ENCODE data around the gene UBAP1L.
A peak's percentile ranks its signal among the peaks of the same experiment; 100 is the strongest.
"Not testable (repeated sequence)": the region's sequence is repeated elsewhere in the genome, so short reads cannot be mapped to it uniquely, and the experiment has no call there.

UBAP1L gene

GRCh38 chr15:65099336-65099735 is 15.7 kb downstream of the UBAP1L start:
- no peak for DNase-seq

- no peak for DNase-seq
Observed at GRCh38 chr15:65097651-65098263, 17.2 kb downstream of the UBAP1L start.

- DNase-seq, result no peak
Observed at GRCh38 chr15:65096481-65097385, 18.3 kb downstream of the UBAP1L start.

GRCh38 chr15:65095747-65096104 is 19.3 kb downstream of the UBAP1L start:
- no peak for DNase-seq

- peak; percentile 1 for DNase-seq
Observed at GRCh38 chr15:65095011-65095746, 19.8 kb downstream of the UBAP1L start.

- DNase-seq, result peak; percentile 1
Observed at GRCh38 chr15:65094294-65094995, 20.6 kb downstream of the UBAP1L start.

- DNase-seq, result not testable (repeated sequence)
Observed at GRCh38 chr15:65093793-65094170, 21.2 kb downstream of the UBAP1L start.

- DNase-seq, result peak; percentile 6
Observed at GRCh38 chr15:65092911-65093792, 21.8 kb downstream of the UBAP1L start.

- DNase-seq, result no peak
Observed at GRCh38 chr15:65091946-65092770, 22.8 kb downstream of the UBAP1L start.

- no peak for DNase-seq
Observed at GRCh38 chr15:65089206-65089824, 25.7 kb downstream of the UBAP1L start.

GRCh38 chr15:65088643-65089021 is 26.4 kb downstream of the UBAP1L start:
- DNase-seq, result no peak

GRCh38 chr15:65087873-65088642 is 26.9 kb downstream of the UBAP1L start:
- DNase-seq, result no peak

- no peak for DNase-seq
Observed at GRCh38 chr15:65087411-65087810, 27.6 kb downstream of the UBAP1L start.

- peak; percentile 48 for DNase-seq
Observed at GRCh38 chr15:65086680-65087111, 28.3 kb downstream of the UBAP1L start.

GRCh38 chr15:65085990-65086679 is 28.9 kb downstream of the UBAP1L start:
- DNase-seq, result peak; percentile 61

- no peak for DNase-seq
Observed at GRCh38 chr15:65085207-65085753, 29.7 kb downstream of the UBAP1L start.

- DNase-seq, result no peak
Observed at GRCh38 chr15:65084500-65085206, 30.3 kb downstream of the UBAP1L start.

- DNase-seq, result no peak
Observed at GRCh38 chr15:65083262-65083701, 31.7 kb downstream of the UBAP1L start.

Measured in 8988T (cell line).